Stimulated activated naive CD4-positive, alpha-beta T cell (primary cell): ENCODE results near the gene GNG7.
"Not testable (repeated sequence)": the region's sequence is repeated elsewhere in the genome, so short reads cannot be mapped to it uniquely, and the experiment has no call there.

Experiments
- DNase-seq, 6 experiments: peaks; one replicate each; lab custom pipeline; 2025; lab: John Stamatoyannopoulos, UW

Gene GNG7

GRCh38 chr19:2534423-2535013 is 168.0 kb downstream of the GNG7 start:
- DNase-seq, result no peak

GRCh38 chr19:2533686-2534422 is 168.6 kb downstream of the GNG7 start:
- no peak for DNase-seq

GRCh38 chr19:2533072-2533425 is 169.4 kb downstream of the GNG7 start:
- DNase-seq, result no peak

GRCh38 chr19:2532252-2533071 is 170.0 kb downstream of the GNG7 start:
- no peak for DNase-seq

GRCh38 chr19:2529942-2530341 is 172.6 kb downstream of the GNG7 start:
- DNase-seq, result not testable (repeated sequence)

- DNase-seq, result no peak
Measured at GRCh38 chr19:2529473-2529918, 173.0 kb downstream of the GNG7 start.

- DNase-seq, result no peak
Measured at GRCh38 chr19:2528675-2529101, 173.8 kb downstream of the GNG7 start.

- no peak for DNase-seq
Measured at GRCh38 chr19:2527686-2528085, 174.8 kb downstream of the GNG7 start.

GRCh38 chr19:2527171-2527570 is 175.3 kb downstream of the GNG7 start:
- DNase-seq, result no peak

GRCh38 chr19:2524840-2525723 is 177.4 kb downstream of the GNG7 start:
- no peak for DNase-seq

- no peak for DNase-seq
Measured at GRCh38 chr19:2524361-2524839, 178.1 kb downstream of the GNG7 start.

- DNase-seq, result no peak
Measured at GRCh38 chr19:2523630-2524311, 178.7 kb downstream of the GNG7 start.

GRCh38 chr19:2519482-2519881 is 183.0 kb downstream of the GNG7 start:
- DNase-seq, result no peak

GRCh38 chr19:2518856-2519255 is 183.6 kb downstream of the GNG7 start:
- DNase-seq, result not testable (repeated sequence)

- DNase-seq, result no peak
Measured at GRCh38 chr19:2517881-2518601, 184.5 kb downstream of the GNG7 start.

GRCh38 chr19:2516727-2517126 is 185.8 kb downstream of the GNG7 start:
- no peak for DNase-seq

GRCh38 chr19:2514981-2515518 is 187.4 kb downstream of the GNG7 start:
- no peak for DNase-seq

GRCh38 chr19:2512523-2513431 is 189.7 kb downstream of the GNG7 start:
- no peak for DNase-seq

- no peak for DNase-seq
Measured at GRCh38 chr19:2511991-2512390, 190.5 kb downstream of the GNG7 start.
